Fibroblast of mammary gland (primary cell): ENCODE results near the gene MOB3B.
A peak's percentile ranks its signal among the peaks of the same experiment; 100 is the strongest.

ENCODE experiments used
- DNase-seq: peaks from one replicate; pipeline ENCODE4 v3.0.0-alpha.2; 2010; ENCODE audit warnings: low read depth
- H3K4me3 ChIP-seq: 2 replicates; pipeline ENCODE4 v1.5.1; 2011; ENCODE audit warnings: low read depth, mild to moderate bottlenecking, low read length, moderate library complexity; ENCODE audit not compliant: control insufficient read depth
- CTCF ChIP-seq: conservative IDR thresholded peaks from 2 replicates; pipeline ENCODE4 v1.5.1; 2011; ENCODE audit warnings: low read depth, low read length, inconsistent platforms; ENCODE audit not compliant: control insufficient read depth, insufficient read depth

MOB3B gene

GRCh38 chr9:27429917-27430316 is 99.7 kb downstream of the MOB3B start:
- TF ChIP-seq CTCF = no peak
- no peak overlapping the region for H3K4me3 ChIP-seq
- DNase-seq = no peak

GRCh38 chr9:27429436-27429835 is 100.2 kb downstream of the MOB3B start:
- H3K4me3 ChIP-seq = no peak overlapping the region
- TF ChIP-seq CTCF = no peak

DNA sequence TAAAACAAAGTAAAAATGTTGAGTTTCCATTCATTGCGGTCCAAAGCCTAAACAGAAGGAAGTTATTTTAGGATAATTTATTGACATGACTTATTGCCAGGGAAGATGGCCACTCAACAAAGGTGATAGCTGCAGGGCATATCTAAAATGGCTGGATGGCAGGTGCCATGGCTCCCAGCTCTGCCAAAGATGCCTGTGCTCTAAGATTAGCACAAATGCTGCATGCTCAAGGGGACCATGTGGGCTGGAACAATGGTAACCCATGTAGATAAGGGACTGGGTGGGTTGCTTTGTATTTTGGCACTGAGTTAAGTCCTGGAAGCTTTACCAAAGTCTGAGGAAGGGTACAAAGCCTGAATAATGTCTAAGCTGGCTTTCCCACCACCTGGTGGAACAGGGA is 101.1 kb downstream of the MOB3B start:
- TF ChIP-seq CTCF = no peak
- no peak overlapping the region for H3K4me3 ChIP-seq
- no peak for DNase-seq

More at GRCh38 chr9:27429436-27429835, 100.2 kb downstream of the MOB3B start:
- no peak for DNase-seq

- TF ChIP-seq CTCF = no peak
- DNase-seq = peak; percentile 59
- no peak overlapping the region for H3K4me3 ChIP-seq
These were observed 102.4 kb downstream of the MOB3B start for GRCh38 chr9:27427272-27427643.

DNA sequence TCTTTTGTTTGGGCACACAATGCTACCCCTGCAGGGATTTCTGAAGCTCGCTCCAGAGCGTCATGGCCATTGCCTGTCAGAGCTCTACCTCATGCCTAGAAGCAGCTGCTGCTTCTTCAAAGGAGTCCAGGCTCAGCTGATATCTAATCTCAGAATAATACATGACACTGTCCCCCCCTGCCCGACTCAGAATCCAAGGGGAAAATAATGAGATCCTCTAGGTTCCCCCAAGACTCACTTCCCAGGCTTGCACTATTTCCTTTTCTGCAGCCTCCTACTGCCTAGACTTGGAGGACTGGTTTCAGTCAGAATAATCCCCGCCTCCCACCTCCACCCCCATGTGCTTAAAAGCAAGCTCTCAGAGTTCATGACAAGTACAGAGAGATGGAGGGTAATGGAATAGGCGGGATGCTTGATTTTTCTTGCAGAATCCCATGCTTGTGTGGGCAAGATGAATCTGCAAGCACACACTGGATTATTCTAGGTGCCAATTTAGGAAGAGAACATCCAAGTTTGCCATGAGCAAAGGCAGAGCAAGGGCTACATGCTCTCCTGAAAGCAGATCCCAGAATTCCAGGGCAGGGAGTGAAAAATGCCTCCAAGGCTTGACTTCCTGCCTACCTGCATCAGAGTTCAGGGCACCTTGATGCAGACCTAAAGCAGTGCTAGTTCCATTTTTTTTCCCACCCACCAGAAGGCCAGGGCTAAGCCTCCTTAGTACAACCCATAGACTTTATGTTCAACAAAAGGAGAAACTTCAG is 102.9 kb downstream of the MOB3B start:
- no peak for TF ChIP-seq CTCF
- DNase-seq = no peak

GRCh38 chr9:27425827-27426510 is 103.6 kb downstream of the MOB3B start:
- no peak overlapping the region for H3K4me3 ChIP-seq
- TF ChIP-seq CTCF = no peak
- no peak for DNase-seq

More for the DNA sequence above, 102.9 kb downstream of the MOB3B start:
- H3K4me3 ChIP-seq = no peak overlapping the region
